ENCODE results near the gene ALDH1L1.

Gene ALDH1L1

GRCh38 chr3:126194713-126195305 lies 14.4 kb upstream of the ALDH1L1 start:
- no peak for DNase-seq (ENCODE audit: low read depth)

DNA sequence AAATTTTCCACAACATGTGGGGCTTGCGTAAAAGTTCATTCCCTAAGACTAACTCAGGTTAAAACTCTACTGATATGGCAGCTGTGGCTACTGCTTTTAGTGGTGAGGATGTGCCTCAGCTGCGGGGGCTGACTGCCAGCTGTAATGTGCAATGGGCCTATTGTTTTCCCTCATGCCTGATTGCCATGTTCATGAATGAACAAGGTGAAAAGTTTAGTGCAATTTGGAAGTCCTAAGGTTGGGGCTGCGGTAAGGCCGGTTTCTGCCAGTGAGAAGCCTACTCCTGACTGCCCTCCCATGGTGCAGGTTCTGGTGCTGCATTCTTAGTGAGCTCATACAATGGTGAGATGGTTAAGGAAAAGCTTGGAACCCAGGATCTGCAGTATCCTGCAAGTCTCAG lies 10.9 kb upstream of the ALDH1L1 start:
- DNase-seq (ENCODE audit: low read depth), result no peak

GRCh38 chr3:126187920-126188319 lies 7.5 kb upstream of the ALDH1L1 start:
- DNase-seq (ENCODE audit: low read depth), result no peak

- no peak for DNase-seq (ENCODE audit: low read depth)
Observed at GRCh38 chr3:126186749-126187148, 6.4 kb upstream of the ALDH1L1 start.

DNA sequence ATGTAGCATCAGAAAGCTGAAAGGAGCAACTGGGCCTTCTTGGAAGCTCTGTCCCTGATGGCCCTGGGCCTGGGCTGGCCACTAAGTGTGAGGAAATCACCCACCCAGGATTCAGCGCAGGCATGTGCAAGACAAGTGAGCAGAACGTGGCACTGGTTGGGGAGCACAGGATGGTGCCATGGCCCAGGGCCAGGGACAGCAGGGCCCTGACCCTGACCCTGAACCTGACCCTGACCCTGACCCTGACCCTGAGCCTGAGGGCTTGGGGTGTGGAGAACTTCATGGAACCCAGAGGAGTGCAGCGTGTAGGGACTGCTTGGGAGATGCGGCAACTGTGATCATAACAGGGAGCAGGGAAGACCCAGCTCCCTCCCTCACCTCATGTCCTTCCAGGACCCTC lies 5.9 kb upstream of the ALDH1L1 start:
- no peak for DNase-seq (ENCODE audit: low read depth)

GRCh38 chr3:126184465-126185000 lies 4.1 kb upstream of the ALDH1L1 start:
- no peak for DNase-seq (ENCODE audit: low read depth)

DNA sequence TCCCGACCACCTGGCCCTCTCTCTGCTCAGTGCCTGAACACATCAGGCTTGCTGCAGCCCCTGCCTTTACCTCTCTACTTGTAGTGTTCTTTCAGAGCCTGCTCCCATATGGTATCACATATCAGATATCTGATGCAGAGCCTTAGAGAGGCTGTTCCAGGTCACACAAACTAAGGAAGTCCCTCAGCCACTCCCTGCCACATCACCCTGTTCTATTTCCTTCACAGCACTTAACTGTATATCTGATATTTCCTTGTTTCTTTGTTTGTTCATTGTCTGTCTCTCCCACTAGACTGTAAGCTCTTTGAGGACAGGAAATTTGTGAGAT lies 976 bp upstream of the ALDH1L1 start:
- DNase-seq (ENCODE audit: low read depth), result no peak

DNA sequence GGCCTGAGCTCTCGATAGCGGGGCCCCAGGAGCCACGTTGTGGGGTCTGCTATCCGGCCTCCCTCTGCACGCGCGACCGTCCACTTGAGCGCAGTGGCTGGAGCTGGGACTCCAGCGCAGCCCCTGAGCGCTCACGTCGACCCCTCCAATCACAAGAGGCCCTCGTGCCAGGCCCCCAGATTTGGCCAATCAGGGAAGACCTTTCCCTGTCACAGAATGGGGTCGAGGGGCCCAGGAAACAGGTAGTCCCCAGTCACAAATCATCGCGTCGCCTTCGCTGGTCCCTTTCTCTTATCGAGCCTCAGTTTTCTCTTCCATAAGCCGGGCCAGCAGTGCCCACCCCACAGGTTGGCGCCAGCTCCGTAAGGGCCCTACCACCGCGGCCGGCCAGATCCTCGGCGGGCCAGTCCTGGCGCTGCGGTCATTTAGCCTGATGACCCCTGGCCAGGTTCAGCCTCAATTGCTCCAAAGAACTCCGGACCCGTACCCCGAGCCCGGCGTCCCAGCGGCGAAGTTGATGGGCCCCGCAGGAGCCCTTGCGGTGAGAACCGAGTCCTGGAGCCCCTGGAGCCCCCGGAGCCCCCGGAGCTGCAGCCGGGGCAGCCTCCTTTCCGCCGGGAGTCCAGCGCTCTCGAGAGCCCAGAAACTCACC lies 435 bp downstream of the ALDH1L1 start:
- DNase-seq (ENCODE audit: low read depth), result no peak

DNA sequence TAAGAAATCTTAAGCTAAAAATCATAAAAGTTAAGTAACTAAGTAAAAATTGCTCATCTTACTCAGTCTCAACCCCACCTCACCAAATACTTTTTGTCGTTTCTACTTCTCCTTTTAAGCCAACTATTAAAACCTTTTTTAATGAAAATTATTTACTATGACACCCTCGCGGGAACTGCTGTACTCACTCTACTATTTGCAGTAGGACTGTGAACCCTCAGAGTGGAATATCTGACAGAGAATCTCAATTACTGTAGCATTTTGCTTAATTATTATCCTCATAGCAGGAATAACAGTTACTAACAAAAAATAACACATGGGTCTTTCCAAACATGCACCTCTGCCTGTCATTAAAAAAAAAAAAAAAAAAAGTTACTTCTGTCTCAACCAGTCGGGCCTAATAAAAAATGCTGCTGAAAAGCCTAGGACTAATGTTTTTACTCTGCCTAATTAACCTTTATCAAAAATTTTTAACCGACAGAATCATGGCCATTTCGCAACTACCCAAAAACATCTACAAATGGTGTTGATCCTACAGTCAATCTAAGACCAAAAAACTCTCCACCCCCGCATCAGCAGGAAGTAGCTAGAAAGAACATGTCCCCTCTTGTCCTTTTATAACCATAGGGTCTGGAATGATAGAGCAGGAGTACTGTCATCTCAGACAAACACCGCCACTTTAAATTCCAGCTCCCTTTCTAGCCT lies 10.2 kb downstream of the ALDH1L1 start:
- no peak for DNase-seq (ENCODE audit: low read depth)

DNA sequence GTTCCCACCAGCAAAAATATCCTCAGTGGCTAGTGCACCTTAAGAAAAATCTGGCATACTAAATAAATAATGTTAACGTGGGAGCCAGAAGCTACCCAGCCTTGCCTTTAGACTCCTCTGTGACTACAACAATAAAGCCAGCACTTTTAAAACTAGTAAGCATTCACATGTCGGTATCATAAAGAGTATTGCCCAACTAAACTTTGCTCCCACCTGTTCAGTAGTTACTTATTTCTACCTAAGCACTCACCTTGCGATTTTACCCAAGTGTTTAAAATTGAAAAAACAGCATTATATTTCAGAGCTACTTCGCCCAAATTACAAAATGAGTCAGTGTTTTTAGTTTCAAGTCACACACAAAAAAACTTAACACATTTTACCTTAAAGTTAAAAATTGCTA lies 12.8 kb downstream of the ALDH1L1 start:
- DNase-seq (ENCODE audit: low read depth), result no peak

- DNase-seq (ENCODE audit: low read depth), result no peak
Observed at GRCh38 chr3:126166009-126166408, 14.4 kb downstream of the ALDH1L1 start.

DNA sequence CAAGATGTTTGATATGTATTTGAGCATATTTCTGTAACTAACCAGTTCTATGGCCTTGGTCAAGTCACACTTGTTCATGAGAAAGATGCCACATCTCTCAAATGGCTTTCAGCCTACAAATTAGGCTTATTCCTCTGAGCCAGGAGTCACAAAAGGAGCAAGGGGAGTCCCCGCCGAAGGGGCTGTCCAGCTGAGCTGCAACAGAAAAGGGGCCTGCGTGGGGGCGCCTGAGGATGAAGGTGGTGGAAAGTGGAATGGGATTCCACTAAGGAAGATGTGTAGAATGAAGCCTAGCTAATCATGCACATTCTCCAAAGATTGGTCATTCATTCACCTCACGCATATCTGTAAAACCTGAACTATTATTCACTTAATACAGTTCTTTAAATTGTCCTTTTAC lies 19.1 kb downstream of the ALDH1L1 start:
- no peak for DNase-seq (ENCODE audit: low read depth)

- no peak for DNase-seq (ENCODE audit: low read depth)
Observed at GRCh38 chr3:126160243-126161210, 19.9 kb downstream of the ALDH1L1 start.

GRCh38 chr3:126159476-126159875 lies 20.9 kb downstream of the ALDH1L1 start:
- DNase-seq (ENCODE audit: low read depth), result no peak

GRCh38 chr3:126158912-126159454 lies 21.4 kb downstream of the ALDH1L1 start:
- no peak for DNase-seq (ENCODE audit: low read depth)

DNA sequence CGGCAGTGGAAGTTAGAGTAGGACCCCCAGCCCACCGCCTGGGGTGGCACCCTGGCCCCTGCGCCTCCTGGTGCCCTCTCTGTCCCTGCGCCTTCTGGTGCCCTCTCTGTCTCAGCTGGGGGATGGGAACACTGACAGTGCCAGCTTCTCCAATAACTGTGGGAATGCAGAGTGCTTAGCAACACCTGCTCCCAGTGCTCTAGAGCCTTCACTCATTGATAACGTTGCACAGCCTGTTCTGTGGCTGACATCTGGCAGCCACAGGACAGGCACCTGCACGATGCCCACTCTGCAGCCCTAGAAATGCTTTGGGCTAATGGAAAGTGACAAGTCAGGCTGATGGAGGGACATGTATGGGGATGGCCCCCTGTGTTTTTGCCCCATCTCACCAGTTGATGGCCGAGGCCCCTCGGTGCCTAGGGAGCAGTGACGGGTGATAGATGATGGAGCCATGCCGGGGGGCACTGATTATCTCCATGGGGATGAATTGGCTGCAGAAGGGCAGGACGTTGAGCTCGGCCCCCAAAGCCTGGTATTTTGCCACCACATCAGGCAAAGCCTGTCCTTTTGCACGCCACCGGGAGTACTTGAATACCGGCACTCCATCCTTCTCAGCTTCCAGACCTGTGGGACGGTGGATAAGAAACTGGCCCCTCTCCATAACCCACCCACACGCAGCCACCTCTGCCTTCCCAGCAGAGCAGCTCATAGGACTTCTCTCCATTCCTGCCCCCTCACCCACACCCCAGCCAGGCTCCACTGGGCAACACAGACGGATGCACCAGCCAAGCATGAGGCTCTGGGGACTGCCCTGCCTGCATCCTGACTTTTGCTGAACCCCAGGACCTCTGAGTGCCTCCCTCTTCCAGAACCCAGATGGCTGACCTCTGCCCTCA lies 22.1 kb downstream of the ALDH1L1 start:
- no peak for DNase-seq (ENCODE audit: low read depth)

DNA sequence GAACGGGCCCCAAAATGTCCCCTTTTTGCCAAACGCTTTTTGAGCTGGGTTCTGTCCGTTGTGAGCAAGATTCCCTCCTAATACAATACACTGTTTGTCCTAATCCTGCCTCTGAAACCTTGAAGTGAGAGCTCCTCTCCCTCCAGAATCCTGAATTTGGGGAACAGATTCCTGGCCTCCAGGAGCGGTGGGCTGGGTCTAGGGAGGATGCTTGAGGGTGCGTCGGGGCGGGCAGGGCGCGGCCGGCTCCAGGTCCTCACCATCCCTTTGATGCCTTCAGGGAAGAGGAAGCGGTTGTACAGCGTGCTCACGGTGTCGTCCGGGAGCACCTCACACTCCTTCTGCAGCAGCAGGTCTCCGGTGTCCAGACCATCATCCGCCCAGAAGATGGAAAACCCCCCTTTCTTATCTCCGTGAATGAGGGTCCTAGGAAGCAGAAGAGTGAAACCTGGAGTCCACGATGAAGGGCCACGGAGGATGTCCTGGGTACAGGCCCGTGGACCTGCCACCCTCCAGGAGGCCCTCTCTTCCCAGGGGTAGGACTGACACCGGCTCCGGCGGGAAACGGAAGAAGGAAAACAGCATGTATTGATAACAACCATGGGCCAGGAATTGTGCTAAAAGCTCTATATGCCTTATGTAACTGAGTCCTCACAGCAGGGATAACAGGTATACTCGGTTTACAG lies 23.2 kb downstream of the ALDH1L1 start:
- no peak for DNase-seq (ENCODE audit: low read depth)

DNA sequence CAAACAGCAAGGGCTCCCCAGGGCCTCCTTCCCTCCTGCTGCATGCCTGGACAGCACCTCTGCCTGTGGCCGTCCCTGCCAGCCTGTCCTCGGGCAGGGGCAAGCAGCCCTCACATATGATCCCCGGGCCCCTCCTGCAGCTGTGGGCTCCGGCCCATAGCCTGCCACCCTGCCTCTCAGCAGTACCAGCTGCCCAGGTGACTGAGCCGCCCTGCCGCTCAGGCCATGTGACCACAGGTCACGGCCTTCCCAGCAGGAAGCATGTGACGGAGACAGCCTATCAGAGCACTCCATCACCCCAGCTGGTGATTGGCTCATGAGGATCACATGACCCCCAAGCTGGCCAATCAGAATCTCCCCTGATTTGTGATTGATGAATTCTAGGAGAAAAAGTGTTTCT lies 23.9 kb downstream of the ALDH1L1 start:
- DNase-seq (ENCODE audit: low read depth), result no peak

- DNase-seq (ENCODE audit: low read depth), result no peak
Observed at GRCh38 chr3:126155819-126156218, 24.6 kb downstream of the ALDH1L1 start.

GRCh38 chr3:126155280-126155640 lies 25.1 kb downstream of the ALDH1L1 start:
- DNase-seq (ENCODE audit: low read depth), result no peak
